Thoracic aorta (tissue), 2 donors: ENCODE data around the gene GNB1. TPM values are rescaled to one million over a fixed set of nuclear protein-coding genes. Genes with fewer than 3 reads are reported as not detected.

Source experiments
- ATAC-seq: fragments of 150-250 bp; one replicate; pipeline ENCODE4 v1.8.0; 2017; ENCODE audit warnings: low read depth; ENCODE audit not compliant: insufficient number of reproducible peaks, low FRiP score
- DNase-seq: peaks from one replicate; pipeline ENCODE4 v3.0.0-alpha.2; 2020; ENCODE audit warnings: low spot score
- H3K27ac ChIP-seq, 2 donors: fragments of 200-600 bp; sonication (generic); 1 replicate in 1 of 2; 2 replicates in 1 of 2; pipeline ENCODE4 v1.5.1; 2016; ENCODE audit warnings: mild to moderate bottlenecking in 2 of 2, moderate library complexity in 2 of 2
- H3K27me3 ChIP-seq: fragments of 200-600 bp; sonication (generic); replicated peaks from 2 replicates; pipeline ENCODE4 v1.6.0; 2016; ENCODE audit warnings: mild to moderate bottlenecking; ENCODE audit not compliant: insufficient read depth
- H3K36me3 ChIP-seq: fragments of 200-600 bp; sonication (generic); one replicate; pipeline ENCODE4 v1.5.1; 2016
- H3K4me1 ChIP-seq, 2 donors: fragments of 200-600 bp; sonication (generic); 1 replicate in 1 of 2; 2 replicates in 1 of 2; pipeline versions ENCODE4 v1.5.1 to v1.6.0; 2016; ENCODE audit warnings: low read depth in 2 of 2, mild to moderate bottlenecking in 1 of 2; ENCODE audit not compliant: control insufficient read depth in 1 of 2
- H3K4me3 ChIP-seq: fragments of 200-600 bp; sonication (generic); 2 replicates; pipeline ENCODE4 v1.5.1; 2016; ENCODE audit warnings: mild to moderate bottlenecking
- H3K9me3 ChIP-seq: fragments of 200-600 bp; sonication (generic); 2 replicates; pipeline ENCODE4 v1.5.1; 2016
- CTCF ChIP-seq: fragments of 200-600 bp; sonication (generic); IDR thresholded peaks from one replicate; pipeline ENCODE4 v1.5.1; 2019; ENCODE audit warnings: antibody characterized with exemption
- total RNA-seq, 2 donors: library from RNA; depleted of rRNA; stranded (reverse); fragments of >200 nt; gene quantifications; one replicate each; pipeline versions ENCODE4 v1.1.0 to v1.2.3, GENCODE V29; 2016

GNB1 gene
- total RNA-seq, 2 donors from 2014 or later = 169 to 200 TPM

GRCh38 chr1:1874901-1875300, 16.0 kb downstream of the GNB1 start:
- H3K9me3 ChIP-seq = no peaks in the 10 kb centered on the region
- no peak for TF ChIP-seq CTCF
- peaks cover 27 to 78% of the 10 kb centered on the region in 2 donors for H3K4me1 ChIP-seq
- no peak for DNase-seq
- no peaks in the 10 kb centered on the region for H3K27me3 ChIP-seq
- ATAC-seq = no peak
- no peak overlapping the region for H3K4me3 ChIP-seq
- H3K36me3 ChIP-seq = peaks cover 4% of the 10 kb centered on the region
- H3K27ac ChIP-seq = no peak overlapping the region

- H3K4me1 ChIP-seq = peaks cover 28 to 78% of the 10 kb centered on the region in 2 donors
- no peak for TF ChIP-seq CTCF
- no peak for DNase-seq
- H3K27me3 ChIP-seq = no peaks in the 10 kb centered on the region
- H3K9me3 ChIP-seq = no peaks in the 10 kb centered on the region
- peaks cover 4% of the 10 kb centered on the region for H3K36me3 ChIP-seq
- H3K4me3 ChIP-seq = no peak overlapping the region
- no peak for ATAC-seq
- H3K27ac ChIP-seq = no peak overlapping the region
Measured at GRCh38 chr1:1873186-1873585, 17.7 kb downstream of the GNB1 start.

- DNase-seq (no peak), ATAC-seq (no peak)
- Histone ChIP-seq H3K27me3 (no peaks in the 10 kb centered on the region), H3K4me1 (peaks cover 25 to 71% of the 10 kb centered on the region in 2 donors), H3K4me3 (no peak overlapping the region), H3K9me3 (no peaks in the 10 kb centered on the region), H3K27ac (no peak overlapping the region), H3K36me3 (peaks cover 4% of the 10 kb centered on the region)
- no peak for TF ChIP-seq CTCF
Measured at GRCh38 chr1:1872329-1872994, 18.4 kb downstream of the GNB1 start.

- H3K4me1 ChIP-seq = peaks cover 24 to 61% of the 10 kb centered on the region in 2 donors
- DNase-seq (no peak), ATAC-seq (no peak)
- H3K36me3 ChIP-seq = no peaks in the 10 kb centered on the region
- no peak overlapping the region for H3K27ac ChIP-seq
- no peak overlapping the region for H3K4me3 ChIP-seq
- no peaks in the 10 kb centered on the region for H3K27me3 ChIP-seq
- no peaks in the 10 kb centered on the region for H3K9me3 ChIP-seq
- TF ChIP-seq CTCF = no peak
Measured at GRCh38 chr1:1869469-1869868, 21.4 kb downstream of the GNB1 start.

GRCh38 chr1:1867164-1867563, 23.7 kb downstream of the GNB1 start:
- H3K4me3 ChIP-seq = no peak overlapping the region
- no peak for ATAC-seq

More at GRCh38 chr1:1867164-1867563, 23.7 kb downstream of the GNB1 start:
- H3K9me3 ChIP-seq = no peaks in the 10 kb centered on the region
- TF ChIP-seq CTCF = no peak
- H3K4me1 ChIP-seq = peaks cover 10 to 54% of the 10 kb centered on the region in 2 donors
- H3K27ac ChIP-seq = no peak overlapping the region
- H3K27me3 ChIP-seq = no peaks in the 10 kb centered on the region
- no peaks in the 10 kb centered on the region for H3K36me3 ChIP-seq
- DNase-seq = no peak
